ENCODE data around the gene BMI1.

The BMI1 gene

GRCh38 chr10:22366435-22366703, 45.5 kb downstream of the BMI1 start:
- no peak for DNase-seq (ENCODE audit: low read depth in 2 of 2, low spot score in 1 of 2)

- DNase-seq (ENCODE audit: low read depth in 2 of 2, low spot score in 1 of 2): no peak
Observed at GRCh38 chr10:22366771-22367170, 45.9 kb downstream of the BMI1 start.

GRCh38 chr10:22367471-22367870, 46.6 kb downstream of the BMI1 start:
- DNase-seq (ENCODE audit: low read depth in 2 of 2, low spot score in 1 of 2): no peak

- DNase-seq (ENCODE audit: low read depth in 2 of 2, low spot score in 1 of 2): no peak
Observed at GRCh38 chr10:22368402-22368801, 47.5 kb downstream of the BMI1 start.

GRCh38 chr10:22368981-22369380, 48.1 kb downstream of the BMI1 start:
- no peak for DNase-seq (ENCODE audit: low read depth in 2 of 2, low spot score in 1 of 2)

GRCh38 chr10:22369434-22370072, 48.7 kb downstream of the BMI1 start:
- DNase-seq (ENCODE audit: low read depth in 2 of 2, low spot score in 1 of 2): no peak

GRCh38 chr10:22370320-22370719, 49.4 kb downstream of the BMI1 start:
- DNase-seq (ENCODE audit: low read depth in 2 of 2, low spot score in 1 of 2): no peak

GRCh38 chr10:22372298-22372697, 51.4 kb downstream of the BMI1 start:
- DNase-seq (ENCODE audit: low read depth in 2 of 2, low spot score in 1 of 2): no peak

GRCh38 chr10:22372917-22373316, 52.0 kb downstream of the BMI1 start:
- no peak for DNase-seq (ENCODE audit: low read depth in 2 of 2, low spot score in 1 of 2)

GRCh38 chr10:22374489-22375126, 53.7 kb downstream of the BMI1 start:
- DNase-seq (ENCODE audit: low read depth in 2 of 2, low spot score in 1 of 2): no peak

- DNase-seq (ENCODE audit: low read depth in 2 of 2, low spot score in 1 of 2): no peak
Observed at GRCh38 chr10:22379059-22379458, 58.2 kb downstream of the BMI1 start.
